Neuronal stem cell (in vitro differentiated cells): ENCODE results near the gene SHBG.
"Not testable (repeated sequence)": the region's sequence is repeated elsewhere in the genome, so short reads cannot be mapped to it uniquely, and the experiment has no call there.

Experiments
- DNase-seq: peaks from one replicate; pipeline ENCODE4 v3.0.0-alpha.2; 2013; ENCODE audit warnings: low spot score
- H2AFZ ChIP-seq: one replicate; pipeline ENCODE4 v1.6.1; 2013; ENCODE audit warnings: mild to moderate bottlenecking, low read length, inconsistent platforms
- H2AK5ac ChIP-seq: 2 replicates; pipeline ENCODE4 v1.6.1; 2013; ENCODE audit warnings: low read depth, mild to moderate bottlenecking, inconsistent platforms, low read length, moderate library complexity, mixed read lengths
- H2BK120ac ChIP-seq: 2 replicates; pipeline ENCODE4 v1.6.1; 2013; ENCODE audit warnings: low read depth, mild to moderate bottlenecking, inconsistent platforms, low read length, moderate library complexity, mixed read lengths
- H2BK12ac ChIP-seq: one replicate; pipeline ENCODE4 v1.6.1; 2013; ENCODE audit warnings: low read length, inconsistent platforms
- H2BK15ac ChIP-seq: 2 replicates; pipeline ENCODE4 v1.6.1; 2013; ENCODE audit warnings: mild to moderate bottlenecking, low read length, inconsistent platforms, mixed read lengths
- H2BK5ac ChIP-seq: one replicate; pipeline ENCODE4 v1.6.1; 2013; ENCODE audit warnings: inconsistent platforms, mild to moderate bottlenecking, low read length, moderate library complexity
- H3K14ac ChIP-seq: one replicate; pipeline ENCODE4 v1.6.1; 2013; ENCODE audit warnings: low read length, inconsistent platforms
- H3K18ac ChIP-seq: 2 replicates; pipeline ENCODE4 v1.6.1; 2013; ENCODE audit warnings: low read length, inconsistent platforms
- H3K23ac ChIP-seq: 2 replicates; pipeline ENCODE4 v1.6.1; 2013; ENCODE audit warnings: low read depth, mild to moderate bottlenecking, mixed read lengths, low read length, inconsistent platforms; ENCODE audit not compliant: poor library complexity
- H3K27ac ChIP-seq: replicated peaks from 3 replicates; pipeline ENCODE4 v1.5.1; 2013; ENCODE audit warnings: low read length, inconsistent platforms
- H3K27me3 ChIP-seq, 3 experiments: 2 replicates each; pipeline ENCODE4 v1.6.1; 2013; ENCODE audit warnings: low read length in 3 of 3, mild to moderate bottlenecking in 2 of 3, inconsistent platforms in 1 of 3, low read depth in 1 of 3, mixed read lengths in 1 of 3, moderate library complexity in 1 of 3; ENCODE audit not compliant: control insufficient read depth in 3 of 3, insufficient read depth in 3 of 3
- H3K36me3 ChIP-seq, 2 donors: replicated peaks in 1 of 2; 2 replicates each; pipeline ENCODE4 v1.6.1; 2013; ENCODE audit warnings: low read length in 2 of 2; ENCODE audit not compliant: control insufficient read depth in 2 of 2, insufficient read depth in 2 of 2
- H3K4ac ChIP-seq: 2 replicates; pipeline ENCODE4 v1.6.1; 2013; ENCODE audit warnings: inconsistent platforms, mild to moderate bottlenecking, low read length, moderate library complexity
- H3K4me1 ChIP-seq, 2 donors: 1 replicate in 1 of 2; 2 replicates in 1 of 2; pipeline ENCODE4 v1.6.1; 2013; ENCODE audit warnings: low read length in 2 of 2, low read depth in 1 of 2; ENCODE audit not compliant: control insufficient read depth in 2 of 2, insufficient read depth in 1 of 2
- H3K4me2 ChIP-seq: one replicate; pipeline ENCODE4 v1.6.1; 2013; ENCODE audit warnings: mild to moderate bottlenecking, low read length, inconsistent platforms; ENCODE audit not compliant: insufficient read depth, poor library complexity, severe bottlenecking
- H3K4me3 ChIP-seq, 2 donors: 2 replicates each; pipeline ENCODE4 v1.5.1; 2013; ENCODE audit warnings: low read length in 2 of 2, mild to moderate bottlenecking in 2 of 2, inconsistent platforms in 1 of 2, moderate library complexity in 1 of 2
- H3K79me1 ChIP-seq: one replicate; pipeline ENCODE4 v1.6.1; 2013; ENCODE audit warnings: low read depth, mild to moderate bottlenecking, inconsistent platforms, low read length, moderate library complexity
- H3K9ac ChIP-seq: one replicate; pipeline ENCODE4 v1.6.1; 2013; ENCODE audit warnings: mild to moderate bottlenecking, low read depth, low read length, inconsistent platforms; ENCODE audit not compliant: poor library complexity
- H3K9me3 ChIP-seq, 2 donors: replicated peaks in 1 of 2; 2 replicates each; pipeline versions ENCODE3 to v1.6.1; 2013; ENCODE audit warnings: low read length in 2 of 2, mild to moderate bottlenecking in 2 of 2, inconsistent platforms in 1 of 2, low read depth in 1 of 2, mixed read lengths in 1 of 2, moderate library complexity in 1 of 2; ENCODE audit not compliant: control insufficient read depth in 2 of 2, insufficient read depth in 1 of 2
- H4K8ac ChIP-seq: one replicate; pipeline ENCODE4 v1.6.1; 2013; ENCODE audit warnings: low read depth, mild to moderate bottlenecking, inconsistent platforms, low read length, moderate library complexity
- H4K91ac ChIP-seq: one replicate; pipeline ENCODE4 v1.6.1; 2013; ENCODE audit warnings: low read length, low read depth, mild to moderate bottlenecking, inconsistent platforms; ENCODE audit not compliant: poor library complexity
- WGBS, 2 donors: extraction: QIAGEN DNeasy Blood & Tissue Kit; methylation state at CpG; one replicate each; pipeline ENCODE4 v1.1.7; 2013; ENCODE audit warnings: missing lambda C conversion rate in 2 of 2, mixed read lengths in 1 of 2; ENCODE audit not compliant: insufficient read length in 2 of 2, insufficient replicate concordance in 1 of 2; ENCODE audit errors: extremely low coverage in 2 of 2; 5-methylcytosine and 5-hydroxymethylcytosine counted together

The SHBG gene

DNA sequence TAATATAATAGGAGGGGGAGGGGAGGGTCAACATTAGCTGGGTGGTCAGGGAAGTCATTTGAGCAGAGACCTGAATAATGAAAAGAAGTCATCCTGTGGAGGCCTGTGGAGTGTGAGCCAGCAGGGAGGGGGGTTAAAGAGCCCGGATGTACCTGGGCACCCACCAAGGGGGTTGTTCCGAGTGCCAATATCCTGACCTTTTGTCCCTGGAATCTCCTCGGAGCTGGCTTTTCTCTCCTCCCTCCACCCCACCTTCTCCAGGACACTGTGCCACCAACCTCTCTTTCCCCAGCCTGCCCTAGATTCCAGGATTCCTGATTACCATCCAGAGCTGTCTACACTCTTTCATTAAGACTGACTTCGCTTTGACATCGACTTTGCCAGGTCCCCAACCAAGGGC, 6.2 kb downstream of the SHBG start:
- Histone ChIP-seq H2BK12ac (no peak overlapping the region), H2BK5ac (no peak overlapping the region), H2BK15ac (peak overlapping the region; percentile 83), H3K4me1 (peaks cover 6 to 14% of the 10 kb centered on the region in 2 donors), H3K79me1 (no peaks in the 10 kb centered on the region), H3K18ac (peak overlapping the region; percentile 80), H2AK5ac (peak overlapping the region; percentile 6), H3K4me3 (no peak overlapping the region), H4K8ac (peak overlapping the region; percentile 65), H3K27me3 (no peaks in the 10 kb centered on the region), H3K9me3 (no peaks in the 10 kb centered on the region), H2AFZ (peak overlapping the region; percentile 77), H3K4me2 (no peak overlapping the region), H3K36me3 (no peaks in the 10 kb centered on the region), H3K4ac (no peak overlapping the region), H2BK120ac (no peak overlapping the region), H4K91ac (no peak overlapping the region), H3K14ac (no peak overlapping the region), H3K23ac (peak overlapping the region; percentile 34), H3K27ac (no peak overlapping the region), H3K9ac (no peak overlapping the region)
- WGBS, 2 donors: no CpG with 5 or more reads among the region's 5 CpGs
- no peak for DNase-seq

DNA sequence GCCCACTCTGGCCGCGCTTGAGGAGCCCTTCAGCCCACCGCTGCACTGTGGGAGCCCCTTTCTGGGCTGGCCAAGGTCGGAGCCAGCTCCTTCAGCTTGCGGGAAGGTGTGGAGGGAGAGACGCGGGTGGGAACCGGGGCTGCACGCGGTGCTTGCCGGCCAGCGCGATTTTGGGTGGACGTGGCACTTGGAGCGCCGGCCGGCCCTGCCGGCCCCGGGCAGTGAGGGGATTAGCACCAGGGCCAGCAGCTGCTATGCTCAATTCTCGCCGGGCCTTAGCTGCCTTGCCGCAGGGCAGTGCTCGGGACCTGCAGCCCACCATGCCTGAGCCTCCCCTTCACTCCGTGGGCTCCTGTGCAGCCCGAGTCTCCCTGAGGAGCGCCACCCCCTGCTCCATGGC, 10.8 kb downstream of the SHBG start:
- H3K9ac ChIP-seq: no peak overlapping the region
- H3K79me1 ChIP-seq: no peaks in the 10 kb centered on the region
- peaks cover 4 to 7% of the 10 kb centered on the region in 2 donors for H3K4me1 ChIP-seq
- H3K36me3 ChIP-seq: no peaks in the 10 kb centered on the region
- no peak overlapping the region for H2BK120ac ChIP-seq
- no peak for DNase-seq
- H3K27ac ChIP-seq: no peak overlapping the region
- no peak overlapping the region for H2BK5ac ChIP-seq
- WGBS, 2 donors: no CpG with 5 or more reads among the region's 26 CpGs
- H3K14ac ChIP-seq: no peak overlapping the region
- H3K4me3 ChIP-seq: no peak overlapping the region
- H3K23ac ChIP-seq: no peak overlapping the region
- H2BK12ac ChIP-seq: no peak overlapping the region
- no peak overlapping the region for H3K18ac ChIP-seq
- no peak overlapping the region for H2AFZ ChIP-seq
- no peak overlapping the region for H3K4me2 ChIP-seq
- H3K4ac ChIP-seq: no peak overlapping the region
- H2BK15ac ChIP-seq: no peak overlapping the region
- H4K8ac ChIP-seq: no peak overlapping the region
- no peak overlapping the region for H2AK5ac ChIP-seq
- no peaks in the 10 kb centered on the region for H3K9me3 ChIP-seq
- H3K27me3 ChIP-seq: no peaks in the 10 kb centered on the region
- H4K91ac ChIP-seq: no peak overlapping the region

DNA sequence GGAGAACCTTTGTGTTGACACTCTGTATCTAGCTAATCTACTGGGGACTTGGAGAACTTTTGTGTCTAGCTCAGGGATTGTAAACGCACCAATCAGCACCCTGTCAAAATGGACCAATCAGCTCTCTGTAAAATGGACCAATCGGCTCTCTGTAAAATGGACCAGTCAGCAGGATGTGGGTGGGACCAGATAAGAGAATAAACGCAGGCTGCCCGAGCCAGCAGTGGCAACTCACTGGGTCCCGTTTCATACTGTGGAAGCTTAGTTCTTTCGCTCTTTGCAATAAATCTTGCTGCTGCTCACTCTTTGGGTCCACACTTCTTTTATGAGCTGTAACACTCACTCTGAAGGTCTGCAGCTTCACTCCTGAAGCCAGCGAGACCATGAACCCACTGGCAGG, 11.7 kb downstream of the SHBG start:
- not testable (repeated sequence) for H3K14ac ChIP-seq, H2AFZ ChIP-seq, H4K8ac ChIP-seq, H3K18ac ChIP-seq, H2AK5ac ChIP-seq, H3K27ac ChIP-seq, H3K27me3 ChIP-seq, H3K79me1 ChIP-seq, H3K4ac ChIP-seq, H2BK120ac ChIP-seq, H3K4me3 ChIP-seq, H2BK15ac ChIP-seq, H3K4me1 ChIP-seq, H3K23ac ChIP-seq, H2BK12ac ChIP-seq, H3K4me2 ChIP-seq, H2BK5ac ChIP-seq, H3K9ac ChIP-seq, H3K36me3 ChIP-seq, H4K91ac ChIP-seq, H3K9me3 ChIP-seq, DNase-seq
- WGBS, 2 donors: no CpG with 5 or more reads among the region's 7 CpGs

DNA sequence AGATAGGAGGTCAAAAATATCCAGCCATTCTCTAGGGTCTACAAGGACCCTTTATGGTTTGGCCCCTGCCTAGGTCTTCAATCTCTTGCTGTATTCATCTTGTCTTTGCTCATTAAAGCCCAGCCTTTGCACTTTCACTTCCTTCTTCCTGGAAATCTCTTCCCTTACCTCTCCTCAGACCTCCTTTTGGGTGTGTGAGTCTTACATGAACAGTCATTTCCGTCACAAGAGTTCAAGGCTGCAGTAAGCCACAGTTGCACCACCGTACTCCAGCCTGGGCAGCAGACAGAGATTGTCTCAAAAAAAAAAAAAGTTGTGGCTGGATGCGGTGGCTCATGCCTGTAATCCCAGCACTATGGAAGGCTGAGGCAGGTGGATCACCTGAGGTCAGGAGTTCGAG, 14.8 kb downstream of the SHBG start:
- H3K23ac ChIP-seq: no peak overlapping the region
- no peak overlapping the region for H3K4me3 ChIP-seq
- no peak overlapping the region for H3K4ac ChIP-seq
- H4K8ac ChIP-seq: no peak overlapping the region
- no CpG with 5 or more reads among the region's 4 CpGs for WGBS, 2 donors
- H2AFZ ChIP-seq: no peak overlapping the region
- H3K27me3 ChIP-seq: no peaks in the 10 kb centered on the region
- no peaks in the 10 kb centered on the region for H3K36me3 ChIP-seq
- no peak overlapping the region for H4K91ac ChIP-seq
- no peak overlapping the region for H3K4me2 ChIP-seq
- no peak overlapping the region for H2AK5ac ChIP-seq
- H2BK5ac ChIP-seq: no peak overlapping the region
- H2BK15ac ChIP-seq: no peak overlapping the region
- H3K18ac ChIP-seq: no peak overlapping the region
- H3K14ac ChIP-seq: no peak overlapping the region
- H3K27ac ChIP-seq: no peak overlapping the region
- no peak overlapping the region for H2BK12ac ChIP-seq
- no peak overlapping the region for H2BK120ac ChIP-seq
- no peak overlapping the region for H3K9ac ChIP-seq
- no peak for DNase-seq
- H3K9me3 ChIP-seq: no peaks in the 10 kb centered on the region
- H3K4me1 ChIP-seq: no peaks in the 10 kb centered on the region
- H3K79me1 ChIP-seq: no peaks in the 10 kb centered on the region
